Neural progenitor cell (in vitro differentiated cells): ENCODE data around the gene RNASE9.

Source experiments
- CTCF ChIP-seq: fragments of 200-600 bp; sonication (generic); IDR thresholded peaks from 2 replicates; pipeline ENCODE4 v1.5.1; 2017; ENCODE audit warnings: antibody characterized with exemption, mild to moderate bottlenecking
- EZH2 ChIP-seq: fragments of 200-600 bp; sonication (generic); IDR thresholded peaks from 2 replicates; pipeline ENCODE4 v1.6.1; 2017; ENCODE audit warnings: antibody characterized with exemption, mild to moderate bottlenecking, moderate library complexity

GRCh38 chr14:20546877-20547276 is 14.0 kb downstream of the RNASE9 start:
- TF ChIP-seq CTCF = no peak
- TF ChIP-seq EZH2 = no peak
